T-cell (primary cell): ENCODE measurements around the gene TNIP2. TPM values are rescaled to one million over a fixed set of nuclear protein-coding genes. Genes with fewer than 3 reads are reported as not detected.

ENCODE experiments used
- ATAC-seq, 4 experiments: fragments of 200-7000 bp in 3 of 4; fragments of 150-1000 bp in 1 of 4; cut with Tn5 transposase; replicated peaks in 1 of 4; 1 replicate in 3 of 4; 2 replicates in 1 of 4; pipeline ENCODE4 v1.10.0; 2021; ENCODE audit warnings: moderate library complexity in 3 of 4, mild to moderate bottlenecking in 2 of 4, moderate number of reproducible peaks in 1 of 4
- CTCF ChIA-PET, 2 donors: fragments of 300-600 bp; sonication (Branson Sonifier 250); formaldehyde crosslinking; loops; one replicate each; lab custom pipeline; 2022; ENCODE audit warnings: antibody characterized with exemption in 2 of 2; lab: Charles Lee
- POLR2A ChIA-PET, 2 donors: fragments of 300-600 bp; sonication (Branson Sonifier 250); formaldehyde crosslinking; loops; one replicate each; lab custom pipeline; 2022; ENCODE audit warnings: antibody characterized with exemption in 2 of 2; lab: Charles Lee
- DNase-seq, 35 experiments: peaks; one replicate each; pipeline versions ENCODE4 v3.0.0 to v3.0.0-alpha.2; 2013 to 2023
- H3K27ac ChIP-seq: one replicate; pipeline ENCODE4 v1.5.1; 2013; ENCODE audit warnings: low read length
- H3K27me3 ChIP-seq, 2 experiments: replicated peaks in 1 of 2; 1 replicate in 1 of 2; 2 replicates in 1 of 2; pipeline versions ENCODE4 v1.6.1 to v1.7.0; 2013; ENCODE audit warnings: low read length in 1 of 2, mixed read lengths in 1 of 2; ENCODE audit not compliant: control insufficient read depth in 2 of 2, insufficient read depth in 2 of 2; ENCODE audit errors: extremely low read depth in 1 of 2
- H3K36me3 ChIP-seq, 2 donors: 1 replicate in 1 of 2; 2 replicates in 1 of 2; pipeline versions ENCODE4 v1.6.1 to v1.7.0; 2013; ENCODE audit warnings: low read length in 1 of 2; ENCODE audit not compliant: control insufficient read depth in 2 of 2, insufficient read depth in 1 of 2; ENCODE audit errors: extremely low read depth in 1 of 2
- H3K4me1 ChIP-seq, 2 experiments: 1 replicate in 1 of 2; 2 replicates in 1 of 2; pipeline versions ENCODE4 v1.6.1 to v1.7.0; 2013; ENCODE audit warnings: low read length in 2 of 2, mixed read lengths in 1 of 2; ENCODE audit not compliant: insufficient read depth in 2 of 2, control insufficient read depth in 1 of 2; ENCODE audit errors: extremely low read depth in 1 of 2
- H3K4me3 ChIP-seq, 2 donors: 1 replicate in 1 of 2; 2 replicates in 1 of 2; pipeline versions ENCODE4 v1.5.1 to v1.7.0; 2013; ENCODE audit warnings: mild to moderate bottlenecking in 2 of 2, low read length in 1 of 2, moderate library complexity in 1 of 2; ENCODE audit not compliant: control insufficient read depth in 1 of 2; ENCODE audit errors: extremely low read depth in 1 of 2
- H3K9me3 ChIP-seq: 2 replicates; pipeline ENCODE4 v1.7.0; 2013
- H3K27ac Mint-ChIP-seq, 2 donors: one replicate each; pipeline ENCODE4 v1.8.0; 2020 to 2021; ENCODE audit warnings: mild to moderate bottlenecking in 2 of 2, mixed read lengths in 2 of 2
- H3K27me3 Mint-ChIP-seq, 2 donors: one replicate each; pipeline ENCODE4 v1.8.0; 2021 to 2022; ENCODE audit warnings: mixed read lengths in 2 of 2
- H3K36me3 Mint-ChIP-seq: one replicate; pipeline ENCODE4 v1.8.0; 2021; ENCODE audit warnings: mixed read lengths
- H3K4me1 Mint-ChIP-seq, 3 donors: one replicate each; pipeline ENCODE4 v1.8.0; 2020 to 2022; ENCODE audit warnings: mixed read lengths in 3 of 3, mild to moderate bottlenecking in 1 of 3
- H3K4me3 Mint-ChIP-seq, 3 donors: one replicate each; pipeline ENCODE4 v1.8.0; 2020 to 2022; ENCODE audit warnings: mild to moderate bottlenecking in 3 of 3, mixed read lengths in 3 of 3, moderate library complexity in 3 of 3
- H3K9me3 Mint-ChIP-seq, 3 donors: one replicate each; pipeline ENCODE4 v1.8.0; 2020 to 2022; ENCODE audit warnings: mixed read lengths in 3 of 3
- WGBS: methylation state at CpG from one replicate; pipeline ENCODE4 v1.1.5; 2013; ENCODE audit warnings: missing lambda C conversion rate; ENCODE audit not compliant: insufficient coverage; 5-methylcytosine and 5-hydroxymethylcytosine counted together
- total RNA-seq, 35 experiments: library from RNA in 6 of 35; stranded (reverse) in 6 of 35; fragments of 120-200 nt in 1 of 35; gene quantifications; one replicate each; pipeline versions ENCODE4 v1.2.1 to v1.2.4 and lab custom pipeline; 2013 to 2026

Gene TNIP2
- total RNA-seq, 5 donors from 2014 or later (not counting 1 experiment from before 2014, with no cell fraction given), result 39.5 to 65.3 (median 59.1) TPM

DNA sequence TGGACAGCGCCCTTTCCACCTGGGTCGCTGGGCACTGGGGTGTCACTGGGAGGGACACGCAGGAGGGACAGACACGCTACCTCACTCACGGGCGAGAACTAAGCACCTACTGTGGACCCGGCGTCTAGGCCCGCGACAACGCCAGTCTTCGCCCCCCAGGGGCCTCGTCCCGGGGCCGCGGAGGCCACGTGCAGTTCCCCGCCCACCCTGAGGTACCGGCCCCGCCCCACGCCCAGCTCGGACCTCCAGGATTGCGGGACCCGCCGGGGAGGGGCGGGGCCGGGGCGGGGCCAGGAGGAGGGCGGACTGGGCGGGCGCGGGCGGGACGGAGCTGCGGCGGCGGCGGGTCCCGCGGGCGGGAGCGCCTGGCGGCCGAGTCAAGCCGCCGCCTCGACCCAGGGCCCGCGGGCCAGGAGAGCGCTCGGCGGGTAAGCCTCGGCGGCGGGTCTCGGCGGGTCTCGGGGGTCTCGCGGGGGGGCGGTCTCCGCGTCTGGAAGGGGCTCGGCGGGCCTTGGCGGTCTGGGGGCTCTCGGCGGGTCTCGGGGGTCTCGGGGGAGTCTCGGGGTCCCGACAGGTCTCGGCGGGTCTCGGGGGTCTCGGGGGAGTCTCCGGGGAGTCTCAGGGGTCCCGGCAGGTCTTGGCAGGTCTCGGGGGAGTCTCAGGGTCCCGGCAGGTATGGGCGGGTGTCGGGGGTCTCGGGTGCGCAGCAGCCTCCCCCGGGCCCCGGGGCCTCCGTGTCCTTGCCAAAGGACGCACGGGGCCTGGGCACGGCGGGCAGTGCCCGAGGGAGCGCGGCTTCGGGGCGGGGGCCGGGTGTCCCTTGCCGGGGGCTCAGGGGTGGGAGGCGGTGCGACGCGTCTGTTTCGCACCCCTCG is 36.8 kb upstream of the TNIP2 start, which contains the start of gene SH3BP2:
Gene SH3BP2, plus strand, starts transcription at position 375 of the 875 bp plus-strand sequence. CDS start 27,533 bp downstream, outside the sequence.
- POLR2A ChIA-PET, result no interaction called here
- no peaks in the 10 kb centered on the region for H3K27me3 Mint-ChIP-seq
- WGBS, result 10% methylated on average over 92 of the region's 104 CpGs
- H3K9me3 Mint-ChIP-seq, result no peaks in the 10 kb centered on the region
- DNase-seq (peak in 19 of 35 experiments; percentile 15 to 72 (median 43)), ATAC-seq (peak; percentile 55 to 74 (median 58))
- peaks cover 43 to 63% (median 52%) of the 10 kb centered on the region in 3 donors for H3K4me1 Mint-ChIP-seq
- peak within 1 kb of the TSS; percentile 61 to 71 for H3K27ac Mint-ChIP-seq
- Histone ChIP-seq H3K36me3 (no peaks in the 10 kb centered on the region), H3K27me3 (peaks cover 0 to 2% of the 10 kb centered on the region in 2 experiments), H3K9me3 (no peaks in the 10 kb centered on the region), H3K4me3 (peak within 1 kb of the TSS; percentile 38 to 58), H3K27ac (peak within 1 kb of the TSS; percentile 23), H3K4me1 (peaks cover 20 to 67% of the 10 kb centered on the region in 2 experiments)
- no peaks in the 10 kb centered on the region for H3K36me3 Mint-ChIP-seq
- H3K4me3 Mint-ChIP-seq, result peak within 1 kb of the TSS; percentile 78 to 84 (median 81)
- CTCF ChIA-PET, result no interaction called here

- Mint-ChIP-seq H3K27ac (no peak overlapping the region), H3K4me3 (peak overlapping the region; percentile 34 to 49 (median 48)), H3K27me3 (no peaks in the 10 kb centered on the region), H3K9me3 (no peaks in the 10 kb centered on the region), H3K36me3 (no peaks in the 10 kb centered on the region), H3K4me1 (peaks cover 43 to 63% (median 52%) of the 10 kb centered on the region in 3 donors)
- Histone ChIP-seq H3K9me3 (no peaks in the 10 kb centered on the region), H3K27me3 (peaks cover 0 to 2% of the 10 kb centered on the region in 2 experiments), H3K27ac (peak overlapping the region; percentile 12), H3K4me1 (peaks cover 23 to 67% of the 10 kb centered on the region in 2 experiments), H3K36me3 (no peaks in the 10 kb centered on the region), H3K4me3 (no peak overlapping the region)
- POLR2A ChIA-PET, result no interaction called here
- CTCF ChIA-PET, result no interaction called here
- WGBS, result 87% methylated on average over 7 of the region's 8 CpGs
- no peak for DNase-seq
- ATAC-seq, result no peak
Observed at GRCh38 chr4:2792396-2792710, 36.2 kb upstream of the TNIP2 start.

- Histone ChIP-seq H3K9me3 (no peaks in the 10 kb centered on the region), H3K27me3 (peaks cover 0 to 2% of the 10 kb centered on the region in 2 experiments), H3K4me1 (peaks cover 28 to 67% of the 10 kb centered on the region in 2 experiments), H3K4me3 (no peak overlapping the region), H3K27ac (peak overlapping the region; percentile 23), H3K36me3 (no peaks in the 10 kb centered on the region)
- 94% methylated on average over 4 of the region's 10 CpGs for WGBS
- H3K9me3 Mint-ChIP-seq, result no peaks in the 10 kb centered on the region
- ChIA-PET CTCF (no interaction called here), POLR2A (no interaction called here)
- H3K4me1 Mint-ChIP-seq, result peaks cover 47 to 67% (median 56%) of the 10 kb centered on the region in 3 donors
- H3K27ac Mint-ChIP-seq, result peak overlapping the region; percentile 50 to 84
- H3K27me3 Mint-ChIP-seq, result no peaks in the 10 kb centered on the region
- no peak for ATAC-seq
- H3K4me3 Mint-ChIP-seq, result peak overlapping the region; percentile 39 to 48 (median 44)
- H3K36me3 Mint-ChIP-seq, result no peaks in the 10 kb centered on the region
- DNase-seq, result no peak
Observed at GRCh38 chr4:2791518-2792395, 35.6 kb upstream of the TNIP2 start.

DNA sequence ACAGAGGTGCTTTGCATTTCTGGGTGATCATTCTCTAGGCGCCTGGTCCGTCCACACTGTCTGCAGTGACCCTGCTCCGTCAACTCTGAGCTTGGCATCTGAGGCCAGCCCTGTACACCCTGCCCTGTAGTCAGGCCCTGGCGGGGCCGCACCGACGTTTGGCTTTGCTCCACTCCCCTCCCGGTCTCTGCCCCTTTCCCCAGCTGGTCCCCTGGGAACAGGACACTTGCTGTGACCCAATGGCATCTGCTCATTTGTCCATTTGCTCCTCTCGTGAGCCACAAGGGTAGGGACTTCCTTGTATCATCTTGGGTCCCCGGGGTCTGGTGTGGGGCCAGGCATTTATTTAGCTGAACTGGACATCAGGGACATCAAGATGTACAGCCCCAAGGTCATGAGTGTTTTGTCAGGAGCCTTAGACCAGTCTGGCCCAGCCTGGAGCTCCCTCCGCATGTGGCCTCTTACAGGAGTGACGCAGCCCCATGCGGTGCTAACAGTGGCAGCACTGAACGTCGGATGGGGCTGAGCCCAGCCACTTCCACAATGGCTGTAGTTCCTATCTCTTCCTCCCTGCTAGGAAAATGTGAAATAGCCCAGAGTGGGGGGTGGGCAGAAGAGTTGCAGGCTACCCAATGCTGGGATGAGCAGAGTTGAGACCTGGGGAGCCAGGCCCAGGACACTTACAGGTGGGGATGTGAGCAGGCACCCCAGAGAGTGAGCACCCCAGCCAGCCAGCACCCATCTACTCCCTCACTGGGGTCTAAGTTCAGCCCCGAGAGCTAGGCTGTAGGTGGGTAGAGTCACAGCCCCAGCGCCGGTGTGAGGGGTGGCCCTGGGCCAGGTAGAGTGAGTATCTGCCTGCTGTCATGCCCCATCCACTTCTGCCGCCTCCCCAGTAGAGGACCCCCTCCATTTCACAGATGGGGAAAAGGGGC is 34.7 kb upstream of the TNIP2 start:
- Mint-ChIP-seq H3K27me3 (no peaks in the 10 kb centered on the region), H3K4me3 (peak overlapping the region in 1 of 3 donors; percentile 48), H3K4me1 (peaks cover 47 to 74% (median 64%) of the 10 kb centered on the region in 3 donors), H3K36me3 (no peaks in the 10 kb centered on the region), H3K9me3 (no peaks in the 10 kb centered on the region), H3K27ac (peak overlapping the region; percentile 65 to 84)
- Histone ChIP-seq H3K9me3 (no peaks in the 10 kb centered on the region), H3K27ac (peak overlapping the region; percentile 23), H3K4me1 (peaks cover 36 to 76% of the 10 kb centered on the region in 2 experiments), H3K36me3 (no peaks in the 10 kb centered on the region), H3K4me3 (no peak overlapping the region), H3K27me3 (peaks cover 0 to 2% of the 10 kb centered on the region in 2 experiments)
- POLR2A ChIA-PET, result no interaction called here
- DNase-seq (no peak), ATAC-seq (no peak)
- 90% methylated on average over 11 of the region's 19 CpGs for WGBS
- CTCF ChIA-PET, result no interaction called here

DNA sequence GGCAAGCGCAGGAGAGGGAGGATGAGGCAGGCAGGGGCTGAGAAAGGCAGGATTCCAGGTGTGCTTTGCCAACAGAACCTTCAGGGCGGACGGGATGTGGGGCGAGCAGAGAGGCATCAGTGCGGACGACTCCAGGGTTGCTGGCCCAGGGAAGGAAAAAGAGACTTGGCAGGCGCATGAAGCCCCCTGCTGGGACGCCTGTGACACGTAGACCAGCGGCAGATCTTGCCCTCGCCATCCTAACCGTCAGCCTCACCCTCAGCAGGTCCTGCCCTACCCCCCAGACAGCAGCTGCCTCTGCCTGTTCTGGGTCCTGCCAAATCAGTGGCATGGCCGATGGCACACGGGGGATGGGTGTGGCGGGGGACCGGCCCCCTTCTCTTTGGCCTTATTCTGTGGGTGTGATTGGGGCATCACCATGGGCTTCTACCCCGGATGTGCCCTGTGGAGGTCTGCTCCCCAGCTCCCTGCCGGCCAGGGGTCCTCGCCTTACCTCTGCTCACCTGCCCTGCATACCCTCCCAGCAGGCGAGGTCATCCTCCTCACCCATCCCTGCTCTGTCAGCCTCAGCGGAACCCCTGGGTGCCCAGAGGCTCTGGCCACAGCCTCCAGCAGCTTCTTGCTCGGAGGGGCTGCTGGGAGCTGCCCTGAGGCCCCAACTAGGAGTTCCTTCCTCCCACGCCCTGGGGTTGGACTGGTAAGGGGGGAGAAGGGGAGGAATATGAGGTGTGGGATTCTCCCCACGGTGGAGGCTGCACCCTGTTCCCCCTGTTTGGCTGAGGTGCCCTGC is 33.9 kb upstream of the TNIP2 start:
- no peak for DNase-seq
- POLR2A ChIA-PET, result no interaction called here
- CTCF ChIA-PET, result no interaction called here

More for the DNA sequence above, 33.9 kb upstream of the TNIP2 start:
- no peaks in the 10 kb centered on the region for H3K36me3 Mint-ChIP-seq
- no peaks in the 10 kb centered on the region for H3K9me3 Mint-ChIP-seq
- Histone ChIP-seq H3K36me3 (no peaks in the 10 kb centered on the region), H3K4me1 (peaks cover 39 to 79% of the 10 kb centered on the region in 2 experiments), H3K27ac (no peak overlapping the region), H3K9me3 (no peaks in the 10 kb centered on the region), H3K4me3 (no peak overlapping the region), H3K27me3 (peaks cover 0 to 2% of the 10 kb centered on the region in 2 experiments)
- WGBS, result 94% methylated on average over 21 of the region's 24 CpGs
- H3K27me3 Mint-ChIP-seq, result no peaks in the 10 kb centered on the region
- peak overlapping the region; percentile 45 to 93 for H3K27ac Mint-ChIP-seq
- ATAC-seq, result no peak
- peaks cover 46 to 73% (median 61%) of the 10 kb centered on the region in 3 donors for H3K4me1 Mint-ChIP-seq
- H3K4me3 Mint-ChIP-seq, result no peak overlapping the region
